ENCODE measurements around the gene IL3.

- no peak for TF ChIP-seq CTCF (IDR thresholded peaks at IDR 0.05; ENCODE audit: poor library complexity)
- no peak for TF ChIP-seq EZH2 (IDR thresholded peaks at IDR 0.05; ENCODE audit: borderline replicate concordance)
Measured at GRCh38 chr5:132057498-132058255, 2.8 kb upstream of the IL3 start.

Data from hepatocyte (in vitro differentiated cells).